ENCODE results near the gene A1BG. TPM values are rescaled to one million over a fixed set of nuclear protein-coding genes. Genes with fewer than 3 reads are reported as not detected.
A peak's percentile ranks its signal among the peaks of the same experiment; 100 is the strongest.

A1BG gene
- total and polyA plus RNA-seq, 4 donors = 521 to 2,157 (median 1,029) TPM

DNA sequence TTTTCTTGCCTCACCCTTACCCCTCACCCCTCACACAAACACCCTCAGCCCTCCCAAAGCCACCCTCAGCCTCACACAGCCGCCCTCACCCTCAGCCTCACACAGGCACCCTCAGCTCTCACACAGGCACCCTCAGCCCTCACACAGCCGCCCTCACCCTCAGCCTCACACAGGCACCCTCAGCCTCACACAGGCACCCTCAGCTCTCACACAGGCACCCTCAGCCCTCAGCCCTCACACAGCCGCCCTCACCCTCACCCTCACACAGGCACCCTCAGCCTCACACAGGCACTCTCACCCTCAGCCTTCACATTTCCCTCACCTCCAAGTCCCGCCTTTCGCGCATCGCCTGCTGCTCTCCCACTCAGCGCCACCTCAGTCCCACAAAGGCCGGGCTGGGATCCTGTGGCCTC lies 26.8 kb downstream of the A1BG start:
- Histone ChIP-seq H3K9ac (ENCODE audit: low read depth in 1 of 2, low read length in 2 of 2) (peak overlapping the region; percentile 54 to 90), H3K36me3 (ENCODE audit: control insufficient read depth in 4 of 4, insufficient read depth in 3 of 4, low read depth in 1 of 4, low read length in 3 of 4) (no peaks in the 10 kb centered on the region), H3K27ac (ENCODE audit: low read depth in 1 of 2, low read length in 2 of 2) (peak overlapping the region; percentile 95 to 97), H3K4me3 (ENCODE audit: low read depth in 1 of 3, low read length in 3 of 3) (peak overlapping the region; percentile 76 to 100 (median 84)), H3K4me1 (ENCODE audit: control insufficient read depth in 4 of 4, insufficient read depth in 4 of 4, low read length in 3 of 4) (peaks cover 2 to 50% (median 39%) of the 10 kb centered on the region in 4 donors), H3K27me3 (ENCODE audit: control insufficient read depth in 4 of 4, insufficient read depth in 4 of 4, low read length in 3 of 4) (no peaks in the 10 kb centered on the region), H3K9me3 (ENCODE audit: control insufficient read depth in 4 of 4, low read length in 3 of 4) (no peaks in the 10 kb centered on the region)
- 4% methylated on average over 9 of the region's 9 CpGs for WGBS
- DNase-seq (ENCODE audit: low spot score) = no peak
- TF ChIP-seq YY1 (IDR thresholded peaks at IDR 0.05) = no peak

DNA sequence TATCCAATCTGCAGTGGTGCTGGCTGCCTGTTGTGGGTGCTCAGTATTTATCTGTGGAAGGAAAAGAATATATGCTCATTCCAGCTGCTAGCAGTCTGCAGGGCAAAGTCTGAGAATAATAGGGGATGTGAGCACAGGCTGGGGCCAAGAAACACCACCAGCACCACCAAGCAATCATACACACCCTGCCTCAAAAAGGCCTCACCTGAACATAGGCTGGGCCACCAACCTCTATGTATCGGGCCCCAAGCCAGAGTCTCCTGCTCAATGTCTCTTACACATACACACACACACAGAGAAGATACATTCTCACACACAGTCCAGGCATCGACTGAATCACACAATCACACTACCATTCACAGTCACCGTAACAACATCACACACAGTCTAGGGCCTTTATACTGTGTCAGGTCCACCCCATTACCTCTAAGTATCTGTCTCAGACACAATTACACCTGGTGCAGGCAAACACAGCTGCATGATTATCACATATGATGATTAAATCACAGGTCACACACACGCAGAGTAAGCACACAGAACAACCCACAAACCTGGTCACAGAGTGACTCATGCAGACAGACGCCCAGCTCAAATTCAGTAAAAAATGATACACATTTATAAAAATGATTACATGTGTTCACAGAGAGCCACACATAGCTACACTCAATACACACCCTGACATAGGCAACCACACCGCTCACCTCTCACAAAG lies 27.8 kb downstream of the A1BG start:
- no peaks in the 10 kb centered on the region for H3K36me3 ChIP-seq (ENCODE audit: control insufficient read depth in 4 of 4, insufficient read depth in 3 of 4, low read depth in 1 of 4, low read length in 3 of 4)
- WGBS = 91% methylated on average over 6 of the region's 6 CpGs
- no peak overlapping the region for H3K27ac ChIP-seq (ENCODE audit: low read depth in 1 of 2, low read length in 2 of 2)
- peaks cover 2 to 44% (median 33%) of the 10 kb centered on the region in 4 donors for H3K4me1 ChIP-seq (ENCODE audit: control insufficient read depth in 4 of 4, insufficient read depth in 4 of 4, low read length in 3 of 4)
- no peak overlapping the region for H3K9ac ChIP-seq (ENCODE audit: low read depth in 1 of 2, low read length in 2 of 2)
- no peaks in the 10 kb centered on the region for H3K9me3 ChIP-seq (ENCODE audit: control insufficient read depth in 4 of 4, low read length in 3 of 4)
- TF ChIP-seq HNF4G (IDR thresholded peaks at IDR 0.05) = no peak
- TF ChIP-seq GABPA (IDR thresholded peaks at IDR 0.05 in 1 of 2, conservative IDR thresholded peaks at IDR 0.05 in 1 of 2) = no peak
- TF ChIP-seq NR2F2 (IDR thresholded peaks at IDR 0.05) = no peak
- TF ChIP-seq YY1 (IDR thresholded peaks at IDR 0.05) = no peak
- H3K4me3 ChIP-seq (ENCODE audit: low read depth in 1 of 3, low read length in 3 of 3) = no peak overlapping the region
- H3K27me3 ChIP-seq (ENCODE audit: control insufficient read depth in 4 of 4, insufficient read depth in 4 of 4, low read length in 3 of 4) = no peaks in the 10 kb centered on the region
- no peak for DNase-seq (ENCODE audit: low spot score)

DNA sequence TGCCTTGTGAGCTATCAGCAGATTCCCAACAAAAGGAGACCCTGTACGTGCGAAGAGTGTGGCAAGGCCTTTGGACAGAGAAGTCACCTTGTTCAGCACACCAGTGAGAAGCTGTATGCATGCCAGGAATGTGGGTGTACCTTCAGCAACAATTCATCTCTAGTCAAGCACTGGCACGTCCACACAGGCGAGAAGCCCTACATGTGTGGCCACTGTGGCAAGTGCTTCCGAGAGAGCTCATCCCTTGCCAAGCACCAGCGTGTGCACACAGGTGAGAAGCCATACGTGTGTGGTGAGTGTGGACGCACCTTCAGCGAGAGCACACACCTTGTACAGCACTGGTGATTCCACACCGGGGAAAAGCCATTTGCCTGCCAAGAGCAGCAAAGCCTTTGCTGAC lies 34.1 kb downstream of the A1BG start:
- Histone ChIP-seq H3K27ac (ENCODE audit: low read depth in 1 of 2, low read length in 2 of 2) (no peak overlapping the region), H3K36me3 (ENCODE audit: control insufficient read depth in 4 of 4, insufficient read depth in 3 of 4, low read depth in 1 of 4, low read length in 3 of 4) (peaks cover 6 to 17% (median 10%) of the 10 kb centered on the region in 4 donors), H3K27me3 (ENCODE audit: control insufficient read depth in 4 of 4, insufficient read depth in 4 of 4, low read length in 3 of 4) (no peaks in the 10 kb centered on the region), H3K4me3 (ENCODE audit: low read depth in 1 of 3, low read length in 3 of 3) (no peak overlapping the region), H3K4me1 (ENCODE audit: control insufficient read depth in 4 of 4, insufficient read depth in 4 of 4, low read length in 3 of 4) (no peaks in the 10 kb centered on the region), H3K9ac (ENCODE audit: low read depth in 1 of 2, low read length in 2 of 2) (no peak overlapping the region), H3K9me3 (ENCODE audit: control insufficient read depth in 4 of 4, low read length in 3 of 4) (no peaks in the 10 kb centered on the region)
- 98% methylated on average over 10 of the region's 10 CpGs for WGBS
- no peak for DNase-seq (ENCODE audit: low spot score)
- TF ChIP-seq YY1 (IDR thresholded peaks at IDR 0.05) = no peak
- no peak for TF ChIP-seq FOXA1 (IDR thresholded peaks at IDR 0.05)
- no peak for TF ChIP-seq NR2F2 (IDR thresholded peaks at IDR 0.05)
- TF ChIP-seq FOXA2 (IDR thresholded peaks at IDR 0.05) = no peak
- TF ChIP-seq, protein P1, sequence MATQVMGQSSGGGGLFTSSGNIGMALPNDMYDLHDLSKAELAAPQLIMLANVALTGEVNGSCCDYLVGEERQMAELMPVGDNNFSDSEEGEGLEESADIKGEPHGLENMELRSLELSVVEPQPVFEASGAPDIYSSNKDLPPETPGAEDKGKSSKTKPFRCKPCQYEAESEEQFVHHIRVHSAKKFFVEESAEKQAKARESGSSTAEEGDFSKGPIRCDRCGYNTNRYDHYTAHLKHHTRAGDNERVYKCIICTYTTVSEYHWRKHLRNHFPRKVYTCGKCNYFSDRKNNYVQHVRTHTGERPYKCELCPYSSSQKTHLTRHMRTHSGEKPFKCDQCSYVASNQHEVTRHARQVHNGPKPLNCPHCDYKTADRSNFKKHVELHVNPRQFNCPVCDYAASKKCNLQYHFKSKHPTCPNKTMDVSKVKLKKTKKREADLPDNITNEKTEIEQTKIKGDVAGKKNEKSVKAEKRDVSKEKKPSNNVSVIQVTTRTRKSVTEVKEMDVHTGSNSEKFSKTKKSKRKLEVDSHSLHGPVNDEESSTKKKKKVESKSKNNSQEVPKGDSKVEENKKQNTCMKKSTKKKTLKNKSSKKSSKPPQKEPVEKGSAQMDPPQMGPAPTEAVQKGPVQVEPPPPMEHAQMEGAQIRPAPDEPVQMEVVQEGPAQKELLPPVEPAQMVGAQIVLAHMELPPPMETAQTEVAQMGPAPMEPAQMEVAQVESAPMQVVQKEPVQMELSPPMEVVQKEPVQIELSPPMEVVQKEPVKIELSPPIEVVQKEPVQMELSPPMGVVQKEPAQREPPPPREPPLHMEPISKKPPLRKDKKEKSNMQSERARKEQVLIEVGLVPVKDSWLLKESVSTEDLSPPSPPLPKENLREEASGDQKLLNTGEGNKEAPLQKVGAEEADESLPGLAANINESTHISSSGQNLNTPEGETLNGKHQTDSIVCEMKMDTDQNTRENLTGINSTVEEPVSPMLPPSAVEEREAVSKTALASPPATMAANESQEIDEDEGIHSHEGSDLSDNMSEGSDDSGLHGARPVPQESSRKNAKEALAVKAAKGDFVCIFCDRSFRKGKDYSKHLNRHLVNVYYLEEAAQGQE (IDR thresholded peaks at IDR 0.05) = no peak
- TF ChIP-seq, protein P2, sequence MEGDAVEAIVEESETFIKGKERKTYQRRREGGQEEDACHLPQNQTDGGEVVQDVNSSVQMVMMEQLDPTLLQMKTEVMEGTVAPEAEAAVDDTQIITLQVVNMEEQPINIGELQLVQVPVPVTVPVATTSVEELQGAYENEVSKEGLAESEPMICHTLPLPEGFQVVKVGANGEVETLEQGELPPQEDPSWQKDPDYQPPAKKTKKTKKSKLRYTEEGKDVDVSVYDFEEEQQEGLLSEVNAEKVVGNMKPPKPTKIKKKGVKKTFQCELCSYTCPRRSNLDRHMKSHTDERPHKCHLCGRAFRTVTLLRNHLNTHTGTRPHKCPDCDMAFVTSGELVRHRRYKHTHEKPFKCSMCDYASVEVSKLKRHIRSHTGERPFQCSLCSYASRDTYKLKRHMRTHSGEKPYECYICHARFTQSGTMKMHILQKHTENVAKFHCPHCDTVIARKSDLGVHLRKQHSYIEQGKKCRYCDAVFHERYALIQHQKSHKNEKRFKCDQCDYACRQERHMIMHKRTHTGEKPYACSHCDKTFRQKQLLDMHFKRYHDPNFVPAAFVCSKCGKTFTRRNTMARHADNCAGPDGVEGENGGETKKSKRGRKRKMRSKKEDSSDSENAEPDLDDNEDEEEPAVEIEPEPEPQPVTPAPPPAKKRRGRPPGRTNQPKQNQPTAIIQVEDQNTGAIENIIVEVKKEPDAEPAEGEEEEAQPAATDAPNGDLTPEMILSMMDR (IDR thresholded peaks at IDR 0.05; ENCODE audit: low read depth, low read length, missing input control) = no peak
- TF ChIP-seq JUND (IDR thresholded peaks at IDR 0.05) = no peak
- TF ChIP-seq, protein P3, sequence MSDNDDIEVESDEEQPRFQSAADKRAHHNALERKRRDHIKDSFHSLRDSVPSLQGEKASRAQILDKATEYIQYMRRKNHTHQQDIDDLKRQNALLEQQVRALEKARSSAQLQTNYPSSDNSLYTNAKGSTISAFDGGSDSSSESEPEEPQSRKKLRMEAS (IDR thresholded peaks at IDR 0.05) = no peak
- TF ChIP-seq RAD21 (IDR thresholded peaks at IDR 0.05) = no peak
- TF ChIP-seq EGR1 (IDR thresholded peaks at IDR 0.05; ENCODE audit: low read depth in 2 of 2) = no peak
- TF ChIP-seq GABPA (IDR thresholded peaks at IDR 0.05 in 1 of 2, conservative IDR thresholded peaks at IDR 0.05 in 1 of 2) = no peak
- no peak for TF ChIP-seq SP1 (IDR thresholded peaks at IDR 0.05)

Data from liver (tissue), 9 donors.